ENCODE data around the gene ZFYVE28. TPM values are rescaled to one million over a fixed set of nuclear protein-coding genes. Genes with fewer than 3 reads are reported as not detected.
A peak's percentile ranks its signal among the peaks of the same experiment; 100 is the strongest.

The ZFYVE28 gene
- total RNA-seq, 2 donors from 2014 or later = 13.8 to 25.6 TPM

DNA sequence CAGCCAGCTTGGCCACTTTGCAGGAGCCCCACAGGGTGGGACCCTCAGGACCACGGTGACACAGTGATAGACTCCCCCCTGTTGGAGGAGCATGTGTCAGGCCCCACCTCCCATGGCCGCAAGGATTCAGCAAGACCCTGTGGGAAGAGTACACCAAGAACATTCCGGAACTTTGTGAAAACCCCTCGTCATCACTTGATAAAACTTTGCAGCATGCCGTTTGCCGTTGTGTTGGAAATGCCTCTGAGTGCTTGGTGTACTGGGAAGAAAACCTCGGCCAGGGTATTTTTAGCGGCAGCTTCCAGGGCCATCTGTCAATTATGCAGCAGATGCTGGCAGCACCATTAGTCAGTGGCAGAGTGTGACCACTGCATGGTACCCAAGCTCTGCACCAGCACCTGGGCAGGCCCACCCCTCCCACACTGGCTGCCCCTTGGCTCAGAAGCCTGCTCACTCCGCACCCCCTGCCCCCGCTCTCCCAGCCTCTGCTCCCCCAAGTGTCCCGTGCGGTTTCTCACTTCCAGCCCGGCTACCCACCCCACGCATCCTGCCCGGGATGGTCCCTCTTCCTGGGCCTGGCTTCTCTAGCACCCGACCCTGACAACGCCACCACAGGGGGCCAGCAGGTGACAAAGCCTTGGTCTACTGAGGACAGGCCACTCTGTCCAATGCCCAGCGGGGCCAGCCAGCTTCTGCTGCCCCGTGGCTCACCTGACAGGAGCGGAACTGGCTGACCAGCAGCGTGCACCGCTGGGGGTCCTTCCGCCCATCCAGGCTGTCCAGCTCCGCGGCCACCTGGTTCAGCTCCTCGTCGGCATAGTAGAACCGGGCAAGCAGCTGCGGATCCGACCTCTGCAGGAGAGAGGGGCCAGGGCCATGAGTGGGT lies 65.0 kb downstream of the ZFYVE28 start:
- no peak overlapping the region for H3K27ac Mint-ChIP-seq

GRCh38 chr4:2352729-2353221 lies 65.7 kb downstream of the ZFYVE28 start:
- H3K4me3 Mint-ChIP-seq = no peak overlapping the region
- H3K36me3 Mint-ChIP-seq = no peaks in the 10 kb centered on the region
- no peaks in the 10 kb centered on the region for H3K27me3 Mint-ChIP-seq
- peak overlapping the region in 1 of 2 donors; percentile 47 for H3K27ac Mint-ChIP-seq
- peaks cover 7 to 9% of the 10 kb centered on the region in 2 donors for H3K4me1 Mint-ChIP-seq (ENCODE audit: low read depth in 2 of 2)
- DNase-seq (ENCODE audit: low spot score) = no peak
- no peak for ATAC-seq
- H3K9me3 Mint-ChIP-seq = no peaks in the 10 kb centered on the region

More for the DNA sequence above, 65.0 kb downstream of the ZFYVE28 start:
- Mint-ChIP-seq H3K27me3 (no peaks in the 10 kb centered on the region), H3K4me1 (ENCODE audit: low read depth in 2 of 2) (peaks cover 4 to 9% of the 10 kb centered on the region in 2 donors), H3K9me3 (no peaks in the 10 kb centered on the region), H3K36me3 (no peaks in the 10 kb centered on the region), H3K4me3 (no peak overlapping the region)
- peak; percentile 58 for DNase-seq (ENCODE audit: low spot score)
- ATAC-seq = peak in 1 of 2 donors; percentile 29

DNA sequence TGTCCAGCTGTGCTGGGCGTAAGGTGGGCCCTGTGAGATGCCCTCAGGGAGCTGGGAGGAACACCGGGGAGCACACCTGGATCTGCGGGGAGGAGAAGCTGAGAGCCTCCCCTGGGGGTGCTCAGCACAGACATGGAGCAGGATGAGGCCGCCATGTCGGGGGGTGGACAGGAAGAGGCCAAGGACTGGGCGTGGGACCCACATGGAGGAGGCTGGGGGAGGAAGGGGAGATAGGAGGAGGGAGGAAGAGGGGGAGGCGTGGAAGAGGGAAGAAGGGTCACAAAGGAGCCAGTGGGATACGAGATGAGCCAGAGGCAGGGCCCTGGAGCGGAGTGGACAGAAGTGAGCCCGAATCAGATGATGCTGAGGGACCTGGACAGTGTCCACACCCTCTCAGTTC lies 66.3 kb downstream of the ZFYVE28 start:
- H3K36me3 Mint-ChIP-seq = no peaks in the 10 kb centered on the region
- H3K27me3 Mint-ChIP-seq = no peaks in the 10 kb centered on the region
- no peak overlapping the region for H3K4me3 Mint-ChIP-seq
- peak overlapping the region in 1 of 2 donors; percentile 47 for H3K27ac Mint-ChIP-seq
- DNase-seq (ENCODE audit: low spot score) = no peak
- H3K9me3 Mint-ChIP-seq = no peaks in the 10 kb centered on the region
- no peak for ATAC-seq
- peaks cover 9 to 13% of the 10 kb centered on the region in 2 donors for H3K4me1 Mint-ChIP-seq (ENCODE audit: low read depth in 2 of 2)

- ATAC-seq (no peak), DNase-seq (ENCODE audit: low spot score) (no peak)
- no peak overlapping the region for H3K27ac Mint-ChIP-seq
These were observed 67.5 kb downstream of the ZFYVE28 start for GRCh38 chr4:2350982-2351381.

GRCh38 chr4:2348786-2349185 lies 69.7 kb downstream of the ZFYVE28 start:
- DNase-seq (ENCODE audit: low spot score) (no peak), ATAC-seq (no peak)
- Mint-ChIP-seq H3K36me3 (peaks cover 7% of the 10 kb centered on the region), H3K9me3 (no peaks in the 10 kb centered on the region), H3K4me3 (no peak overlapping the region), H3K27me3 (no peaks in the 10 kb centered on the region), H3K4me1 (ENCODE audit: low read depth in 2 of 2) (peaks cover 0 to 12% of the 10 kb centered on the region in 2 donors), H3K27ac (no peak overlapping the region)

More at GRCh38 chr4:2350982-2351381, 67.5 kb downstream of the ZFYVE28 start:
- no peaks in the 10 kb centered on the region for H3K9me3 Mint-ChIP-seq
- H3K27me3 Mint-ChIP-seq = no peaks in the 10 kb centered on the region
- no peaks in the 10 kb centered on the region for H3K36me3 Mint-ChIP-seq
- no peak overlapping the region for H3K4me3 Mint-ChIP-seq
- peaks cover 8 to 13% of the 10 kb centered on the region in 2 donors for H3K4me1 Mint-ChIP-seq (ENCODE audit: low read depth in 2 of 2)

- ATAC-seq (no peak), DNase-seq (ENCODE audit: low spot score) (no peak)
- H3K36me3 Mint-ChIP-seq = peaks cover 7% of the 10 kb centered on the region
- H3K4me1 Mint-ChIP-seq (ENCODE audit: low read depth in 2 of 2) = peaks cover 0 to 13% of the 10 kb centered on the region in 2 donors
- no peaks in the 10 kb centered on the region for H3K9me3 Mint-ChIP-seq
- H3K27me3 Mint-ChIP-seq = no peaks in the 10 kb centered on the region
- H3K4me3 Mint-ChIP-seq = no peak overlapping the region
- no peak overlapping the region for H3K27ac Mint-ChIP-seq
These were observed 71.3 kb downstream of the ZFYVE28 start for GRCh38 chr4:2347190-2347589.

DNA sequence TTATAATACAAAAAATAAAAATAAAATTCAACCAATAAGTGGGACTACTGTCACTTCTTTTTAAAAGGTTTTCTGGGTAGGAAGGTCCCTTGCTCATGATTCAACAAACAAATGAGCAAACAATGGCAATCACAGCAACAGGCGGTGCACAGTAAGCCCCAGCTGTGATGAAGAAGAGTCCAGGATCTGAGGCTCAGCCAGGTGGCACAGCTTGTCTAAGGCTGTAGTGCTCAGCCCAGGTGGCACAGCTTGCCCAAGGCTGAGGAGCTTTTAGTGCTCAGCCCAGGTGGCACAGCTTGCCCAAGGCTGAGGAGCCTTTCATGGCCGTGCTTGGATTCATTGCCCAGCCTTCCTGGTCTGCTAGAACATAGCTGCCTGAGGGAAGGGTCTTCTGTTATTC lies 75.0 kb downstream of the ZFYVE28 start:
- H3K9me3 Mint-ChIP-seq = no peaks in the 10 kb centered on the region
- ATAC-seq = no peak
- no peaks in the 10 kb centered on the region for H3K27me3 Mint-ChIP-seq
- H3K4me1 Mint-ChIP-seq (ENCODE audit: low read depth in 2 of 2) = peaks cover 0 to 13% of the 10 kb centered on the region in 2 donors
- no peak for DNase-seq (ENCODE audit: low spot score)
- no peak overlapping the region for H3K27ac Mint-ChIP-seq
- peaks cover 7% of the 10 kb centered on the region for H3K36me3 Mint-ChIP-seq
- H3K4me3 Mint-ChIP-seq = no peak overlapping the region

- DNase-seq (ENCODE audit: low spot score) (no peak), ATAC-seq (no peak)
- Mint-ChIP-seq H3K27me3 (no peaks in the 10 kb centered on the region), H3K4me3 (no peak overlapping the region), H3K9me3 (no peaks in the 10 kb centered on the region), H3K36me3 (peaks cover 7% of the 10 kb centered on the region), H3K27ac (no peak overlapping the region), H3K4me1 (ENCODE audit: low read depth in 2 of 2) (peaks cover 0 to 4% of the 10 kb centered on the region in 2 donors)
These were observed 76.4 kb downstream of the ZFYVE28 start for GRCh38 chr4:2341911-2342652.

- no peaks in the 10 kb centered on the region for H3K27me3 Mint-ChIP-seq
- H3K4me1 Mint-ChIP-seq (ENCODE audit: low read depth in 2 of 2) = peaks cover 0 to 4% of the 10 kb centered on the region in 2 donors
- no peaks in the 10 kb centered on the region for H3K9me3 Mint-ChIP-seq
- no peak overlapping the region for H3K27ac Mint-ChIP-seq
- peaks cover 7% of the 10 kb centered on the region for H3K36me3 Mint-ChIP-seq
- no peak overlapping the region for H3K4me3 Mint-ChIP-seq
- ATAC-seq (no peak), DNase-seq (ENCODE audit: low spot score) (peak; percentile 56)
These were observed 77.1 kb downstream of the ZFYVE28 start for GRCh38 chr4:2341261-2341841.

- Mint-ChIP-seq H3K4me3 (no peak overlapping the region), H3K9me3 (no peaks in the 10 kb centered on the region), H3K36me3 (peaks cover 6% of the 10 kb centered on the region), H3K27me3 (no peaks in the 10 kb centered on the region), H3K27ac (no peak overlapping the region), H3K4me1 (ENCODE audit: low read depth in 2 of 2) (peaks cover 0 to 4% of the 10 kb centered on the region in 2 donors)
- ATAC-seq (peak in 1 of 2 donors; percentile 13), DNase-seq (ENCODE audit: low spot score) (no peak)
These were observed 78.0 kb downstream of the ZFYVE28 start for GRCh38 chr4:2340272-2341061.

GRCh38 chr4:2339458-2340271 lies 78.8 kb downstream of the ZFYVE28 start:
- Mint-ChIP-seq H3K27me3 (no peaks in the 10 kb centered on the region), H3K4me3 (no peak overlapping the region), H3K36me3 (no peaks in the 10 kb centered on the region), H3K27ac (no peak overlapping the region), H3K4me1 (ENCODE audit: low read depth in 2 of 2) (peaks cover 2 to 4% of the 10 kb centered on the region in 2 donors), H3K9me3 (no peaks in the 10 kb centered on the region)
- ATAC-seq (no peak), DNase-seq (ENCODE audit: low spot score) (peak; percentile 44)

DNA sequence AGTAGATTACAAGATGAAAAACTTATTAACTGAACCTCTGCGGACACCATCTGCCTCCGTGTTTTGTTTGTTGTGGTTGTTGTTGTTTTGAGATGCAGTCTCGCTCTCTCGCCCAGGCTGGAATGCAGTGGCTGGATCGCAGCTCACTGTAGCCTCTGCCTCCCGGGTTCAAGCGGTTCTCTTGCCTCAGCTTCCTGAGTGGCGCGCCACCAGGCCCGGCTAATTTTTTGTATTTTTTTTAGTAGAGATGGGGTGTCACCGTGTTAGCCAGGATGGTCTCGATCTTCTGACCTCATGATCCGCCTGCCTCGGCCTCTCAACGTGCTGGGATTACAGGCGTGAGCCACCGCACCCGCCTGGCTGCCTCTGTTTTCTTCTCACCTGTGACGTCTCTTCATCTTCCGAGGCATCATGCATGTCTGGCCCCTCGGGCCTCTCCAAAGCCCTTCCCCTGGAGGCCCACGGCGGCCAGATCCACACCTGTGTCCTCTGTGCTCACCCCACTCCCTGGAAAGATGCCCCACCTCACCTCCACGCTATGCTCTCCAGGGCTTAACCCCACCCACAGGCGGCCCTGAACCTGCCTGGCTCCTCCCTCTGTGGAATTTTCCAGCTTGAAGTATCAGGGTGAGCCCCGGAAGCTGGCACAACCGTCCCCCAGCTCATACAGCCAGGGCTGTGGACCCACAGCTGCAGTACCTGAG lies 79.5 kb downstream of the ZFYVE28 start:
- Mint-ChIP-seq H3K9me3 (no peaks in the 10 kb centered on the region), H3K4me3 (no peak overlapping the region), H3K4me1 (ENCODE audit: low read depth in 2 of 2) (peaks cover 2% of the 10 kb centered on the region in 2 donors), H3K27me3 (no peaks in the 10 kb centered on the region), H3K36me3 (no peaks in the 10 kb centered on the region), H3K27ac (no peak overlapping the region)
- DNase-seq (ENCODE audit: low spot score) (peak; percentile 56), ATAC-seq (no peak)

All from natural killer cell treated with Interleukin-12 subunit alpha and Interleukin-12 subunit beta and Interleukin-15 and Interleukin-18, amount 100 ng/mL, for 72 hours (primary cell).